H9 (cell line): Measurements from ENCODE around the gene PRADC1. TPM values are rescaled to one million over a fixed set of nuclear protein-coding genes. Genes with fewer than 3 reads are reported as not detected.

ENCODE experiments used
- DNase-seq: peaks from one replicate; pipeline ENCODE4 v3.0.0-alpha.2; 2017
- H2AFZ ChIP-seq: one replicate; pipeline ENCODE4 v1.6.1; 2013; ENCODE audit warnings: mild to moderate bottlenecking, low read length, control low read depth, moderate library complexity
- H2AK5ac ChIP-seq: 2 replicates; pipeline ENCODE4 v1.6.1; 2013; ENCODE audit warnings: low read length, control low read depth, mixed read lengths; ENCODE audit not compliant: insufficient read length
- H2BK120ac ChIP-seq: one replicate; pipeline ENCODE4 v1.6.1; 2013; ENCODE audit warnings: low read depth, mild to moderate bottlenecking, low read length, control low read depth, inconsistent platforms; ENCODE audit not compliant: poor library complexity, severe bottlenecking
- H2BK12ac ChIP-seq: 2 replicates; pipeline ENCODE4 v1.6.1; 2013; ENCODE audit warnings: low read length, control low read depth, mixed read lengths, low read depth; ENCODE audit not compliant: insufficient read length
- H2BK15ac ChIP-seq: 2 replicates; pipeline ENCODE4 v1.6.1; 2013; ENCODE audit warnings: low read depth, low read length, control low read depth
- H2BK20ac ChIP-seq: one replicate; pipeline ENCODE4 v1.6.1; 2013; ENCODE audit warnings: low read depth, mild to moderate bottlenecking, low read length, control low read depth, inconsistent platforms; ENCODE audit not compliant: poor library complexity, severe bottlenecking
- H2BK5ac ChIP-seq: 2 replicates; pipeline ENCODE4 v1.6.1; 2013; ENCODE audit warnings: low read length, control low read depth, mixed read lengths; ENCODE audit not compliant: insufficient read length
- H3K14ac ChIP-seq: 2 replicates; pipeline ENCODE4 v1.6.1; 2013; ENCODE audit warnings: low read length, control low read depth; ENCODE audit not compliant: insufficient read depth
- H3K18ac ChIP-seq: 2 replicates; pipeline ENCODE4 v1.6.1; 2013; ENCODE audit warnings: low read depth, mild to moderate bottlenecking, mixed read lengths, low read length, control low read depth; ENCODE audit not compliant: insufficient read length
- H3K23ac ChIP-seq: 2 replicates; pipeline ENCODE4 v1.6.1; 2013; ENCODE audit warnings: low read length, control low read depth, mixed read lengths, low read depth; ENCODE audit not compliant: insufficient read length
- H3K23me2 ChIP-seq: 2 replicates; pipeline ENCODE4 v1.6.1; 2013; ENCODE audit warnings: low read depth, mild to moderate bottlenecking, mixed read lengths, low read length, control low read depth; ENCODE audit not compliant: insufficient read length, poor library complexity, severe bottlenecking
- H3K27ac ChIP-seq: 2 replicates; pipeline ENCODE4 v1.5.1; 2013; ENCODE audit warnings: low read length, control low read depth, mixed read lengths, low read depth; ENCODE audit not compliant: insufficient read length
- H3K27me3 ChIP-seq: 2 replicates; pipeline ENCODE4 v1.6.1; 2013; ENCODE audit warnings: low read length, control low read depth, inconsistent platforms; ENCODE audit not compliant: insufficient read depth
- H3K4ac ChIP-seq: 2 replicates; pipeline ENCODE4 v1.6.1; 2013; ENCODE audit warnings: low read depth, mild to moderate bottlenecking, control low read depth, inconsistent platforms, low read length, moderate library complexity
- H3K4me1 ChIP-seq: 2 replicates; pipeline ENCODE4 v1.6.1; 2013; ENCODE audit warnings: low read length, control low read depth, inconsistent platforms; ENCODE audit not compliant: insufficient read depth
- H3K4me2 ChIP-seq: 2 replicates; pipeline ENCODE4 v1.6.1; 2013; ENCODE audit warnings: low read length, control low read depth, mixed read lengths; ENCODE audit not compliant: insufficient read length, insufficient read depth
- H3K56ac ChIP-seq: 2 replicates; pipeline ENCODE4 v1.6.1; 2013; ENCODE audit warnings: low read depth, mild to moderate bottlenecking, mixed read lengths, low read length, control low read depth; ENCODE audit not compliant: insufficient read length
- H3K79me1 ChIP-seq: 2 replicates; pipeline ENCODE4 v1.6.1; 2013; ENCODE audit warnings: low read depth, mild to moderate bottlenecking, moderate library complexity, low read length, control low read depth, inconsistent platforms; ENCODE audit not compliant: insufficient read depth, poor library complexity, severe bottlenecking
- H3K79me2 ChIP-seq: 2 replicates; pipeline ENCODE4 v1.6.1; 2013; ENCODE audit warnings: low read length, control low read depth, inconsistent platforms; ENCODE audit not compliant: insufficient read depth
- H3K9ac ChIP-seq: 2 replicates; pipeline ENCODE4 v1.6.1; 2013; ENCODE audit warnings: low read length, control low read depth, mixed read lengths; ENCODE audit not compliant: insufficient read length; ENCODE audit errors: extremely low read depth
- H3K9me3 ChIP-seq: one replicate; pipeline ENCODE4 v1.6.1; 2013; ENCODE audit warnings: low read depth, low read length, inconsistent platforms; ENCODE audit not compliant: control insufficient read depth
- H3T11ph ChIP-seq: one replicate; pipeline ENCODE4 v1.6.1; 2013; ENCODE audit warnings: mild to moderate bottlenecking, low read length, control low read depth, inconsistent platforms
- H4K20me1 ChIP-seq: one replicate; pipeline ENCODE4 v1.6.1; 2013; ENCODE audit not compliant: control insufficient read depth, insufficient read length, insufficient read depth
- H4K5ac ChIP-seq: 2 replicates; pipeline ENCODE4 v1.6.1; 2013; ENCODE audit warnings: low read depth, mild to moderate bottlenecking, mixed read lengths, low read length, control low read depth; ENCODE audit not compliant: insufficient read length
- H4K8ac ChIP-seq: replicated peaks from 2 replicates; pipeline ENCODE4 v1.6.1; 2013; ENCODE audit warnings: low read length, control low read depth, mixed read lengths, low read depth; ENCODE audit not compliant: insufficient read length
- H4K91ac ChIP-seq: 2 replicates; pipeline ENCODE4 v1.6.1; 2013; ENCODE audit warnings: low read depth, mild to moderate bottlenecking, moderate library complexity, mixed read lengths, low read length, control low read depth; ENCODE audit not compliant: insufficient read length
- H3K27ac Mint-ChIP-seq, 3 experiments: 2 replicates in 2 of 3; 3 replicates in 1 of 3; pipeline ENCODE4 v1.8.0; 2020 to 2021; ENCODE audit warnings: mixed read lengths in 3 of 3, mild to moderate bottlenecking in 1 of 3, moderate library complexity in 1 of 3
- H3K27me3 Mint-ChIP-seq: 2 replicates; pipeline ENCODE4 v1.8.0; 2021; ENCODE audit warnings: low read depth, mild to moderate bottlenecking, moderate library complexity, mixed read lengths
- H3K36me3 Mint-ChIP-seq, 3 experiments: 2 replicates in 2 of 3; 3 replicates in 1 of 3; pipeline ENCODE4 v1.8.0; 2020 to 2021; ENCODE audit warnings: low read depth in 3 of 3, mixed read lengths in 3 of 3; ENCODE audit not compliant: insufficient read depth in 1 of 3
- H3K4me1 Mint-ChIP-seq, 2 experiments: 2 replicates each; pipeline ENCODE4 v1.8.0; 2020; ENCODE audit warnings: mixed read lengths in 2 of 2
- H3K4me3 Mint-ChIP-seq, 2 experiments: 2 replicates in 1 of 2; 3 replicates in 1 of 2; pipeline ENCODE4 v1.8.0; 2020 to 2021; ENCODE audit warnings: mild to moderate bottlenecking in 2 of 2, mixed read lengths in 2 of 2, moderate library complexity in 1 of 2
- H3K9me3 Mint-ChIP-seq, 2 experiments: 2 replicates in 1 of 2; 3 replicates in 1 of 2; pipeline ENCODE4 v1.8.0; 2020; ENCODE audit warnings: mild to moderate bottlenecking in 2 of 2, mixed read lengths in 2 of 2, moderate library complexity in 1 of 2
- whole genome bisulfite sequencing: extraction: QIAGEN DNeasy Blood & Tissue Kit; methylation state at CpG from one replicate; pipeline ENCODE4 v1.1.7; 2013; ENCODE audit warnings: missing lambda C conversion rate, low lambda C conversion rate, mixed read lengths; ENCODE audit not compliant: insufficient read length; ENCODE audit errors: extremely low coverage; 5-methylcytosine and 5-hydroxymethylcytosine counted together
- total RNA-seq: library from RNA; stranded (reverse); gene quantifications from 2 replicates; pipeline ENCODE4 v1.2.1, GENCODE V29; 2021
- TF ChIP-seq, protein P1 (sequence below): fragments of 200-600 bp; sonication (generic); conservative IDR thresholded peaks from 3 replicates; pipeline ENCODE4 v1.8.0; 2021; ENCODE audit warnings: antibody characterized with exemption, mild to moderate bottlenecking

The PRADC1 gene
- total RNA-seq, 1 experiment from 2014 or later, result 9.6 TPM

DNA sequence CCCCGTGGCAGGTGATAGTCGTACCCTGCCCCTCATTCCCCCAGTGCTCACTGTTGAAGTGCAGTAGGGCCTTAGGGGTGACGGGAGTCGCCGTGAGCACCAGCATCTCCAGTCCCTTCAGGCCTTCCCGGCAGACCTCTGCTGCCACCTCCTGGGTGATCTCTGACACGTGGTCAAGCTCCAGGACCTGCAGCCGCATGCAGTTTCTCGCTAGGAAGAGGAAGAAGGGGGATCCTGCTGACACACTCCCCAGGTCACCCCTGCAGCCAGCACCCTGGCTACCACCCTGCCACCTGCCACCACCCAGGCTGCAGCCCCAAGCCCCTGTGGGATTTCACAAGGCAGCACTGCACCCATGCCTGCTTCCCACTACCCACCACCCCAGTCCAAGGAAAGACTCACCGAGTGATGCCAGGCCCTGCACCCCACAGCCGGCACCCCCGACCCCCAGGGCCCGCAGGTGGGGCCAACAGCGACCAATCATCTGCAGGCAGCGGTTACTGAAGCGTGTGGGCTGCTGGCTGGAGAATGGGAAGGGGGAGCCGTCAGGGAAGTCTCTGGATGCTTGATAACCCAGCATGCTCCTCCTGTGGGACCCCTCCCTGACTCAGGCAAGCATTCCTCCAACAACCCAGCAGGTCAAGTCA is 27.4 kb upstream of the PRADC1 start:
- DNase-seq, result peak; percentile 83
- no peaks in the 10 kb centered on the region for H4K20me1 ChIP-seq
- H3K27ac Mint-ChIP-seq, result no peak overlapping the region; a peak in 1 of 7 replicates
- no peaks in the 10 kb centered on the region for H3K9me3 ChIP-seq
- H3K18ac ChIP-seq, result no peak overlapping the region
- H3K27ac ChIP-seq, result no peak overlapping the region
- H3K27me3 ChIP-seq, result no peaks in the 10 kb centered on the region
- peaks cover 13 to 39% (median 26%) of the 10 kb centered on the region in 3 experiments; a peak in 6 of 7 replicates for H3K36me3 Mint-ChIP-seq
- H3K14ac ChIP-seq, result no peak overlapping the region
- no peak overlapping the region for H4K91ac ChIP-seq
- H2BK12ac ChIP-seq, result no peak overlapping the region
- no peaks in the 10 kb centered on the region for H3K79me1 ChIP-seq
- no peak overlapping the region for H4K5ac ChIP-seq
- H2BK120ac ChIP-seq, result no peak overlapping the region
- no peak overlapping the region for H2AK5ac ChIP-seq
- no peaks in the 10 kb centered on the region; the same call in 1 of the 2 replicates for H3K27me3 Mint-ChIP-seq
- no peak overlapping the region for H2BK15ac ChIP-seq
- no peak overlapping the region for H3K56ac ChIP-seq
- no peak overlapping the region for H3K4ac ChIP-seq
- no peak overlapping the region for H3K9ac ChIP-seq
- H3K23ac ChIP-seq, result no peak overlapping the region
- H3K4me1 Mint-ChIP-seq, result peaks cover 13 to 17% of the 10 kb centered on the region in 2 experiments
- H3K4me3 Mint-ChIP-seq, result no peak overlapping the region
- no peak overlapping the region for H2BK20ac ChIP-seq
- no peak overlapping the region for H2BK5ac ChIP-seq
- no peaks in the 10 kb centered on the region for H3K23me2 ChIP-seq
- H3T11ph ChIP-seq, result no peak overlapping the region
- H3K4me2 ChIP-seq, result no peak overlapping the region
- H4K8ac ChIP-seq, result no peak overlapping the region
- TF ChIP-seq, protein P1, sequence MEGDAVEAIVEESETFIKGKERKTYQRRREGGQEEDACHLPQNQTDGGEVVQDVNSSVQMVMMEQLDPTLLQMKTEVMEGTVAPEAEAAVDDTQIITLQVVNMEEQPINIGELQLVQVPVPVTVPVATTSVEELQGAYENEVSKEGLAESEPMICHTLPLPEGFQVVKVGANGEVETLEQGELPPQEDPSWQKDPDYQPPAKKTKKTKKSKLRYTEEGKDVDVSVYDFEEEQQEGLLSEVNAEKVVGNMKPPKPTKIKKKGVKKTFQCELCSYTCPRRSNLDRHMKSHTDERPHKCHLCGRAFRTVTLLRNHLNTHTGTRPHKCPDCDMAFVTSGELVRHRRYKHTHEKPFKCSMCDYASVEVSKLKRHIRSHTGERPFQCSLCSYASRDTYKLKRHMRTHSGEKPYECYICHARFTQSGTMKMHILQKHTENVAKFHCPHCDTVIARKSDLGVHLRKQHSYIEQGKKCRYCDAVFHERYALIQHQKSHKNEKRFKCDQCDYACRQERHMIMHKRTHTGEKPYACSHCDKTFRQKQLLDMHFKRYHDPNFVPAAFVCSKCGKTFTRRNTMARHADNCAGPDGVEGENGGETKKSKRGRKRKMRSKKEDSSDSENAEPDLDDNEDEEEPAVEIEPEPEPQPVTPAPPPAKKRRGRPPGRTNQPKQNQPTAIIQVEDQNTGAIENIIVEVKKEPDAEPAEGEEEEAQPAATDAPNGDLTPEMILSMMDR, result peak; percentile 68
- no peaks in the 10 kb centered on the region; a peak in 1 of 5 replicates for H3K9me3 Mint-ChIP-seq
- H3K4me1 ChIP-seq, result no peaks in the 10 kb centered on the region
- H2AFZ ChIP-seq, result no peak overlapping the region
- H3K79me2 ChIP-seq, result no peaks in the 10 kb centered on the region
- no CpG with 5 or more reads among the region's 17 CpGs for WGBS
